K562 (cell line): ENCODE results near the gene CXCL14. TPM values are rescaled to one million over a fixed set of nuclear protein-coding genes. Genes with fewer than 3 reads are reported as not detected.

Source experiments
- BMI1 ChIP-seq: fragments of 150-350 bp; IDR thresholded peaks from 2 replicates; pipeline ENCODE4 v1.6.1; 2014; ENCODE audit warnings: low read length
- ETS2 ChIP-seq: IDR thresholded peaks from 2 replicates; pipeline ENCODE4 v1.6.1; 2016; ENCODE audit warnings: borderline replicate concordance, missing genetic modification characterization, mild to moderate bottlenecking, moderate library complexity, missing compliant biosample characterization; ENCODE audit not compliant: poor library complexity, severe bottlenecking
- PHB ChIP-seq: fragments of 250-450 bp; sonication (Bioruptor Pico); IDR thresholded peaks from 2 replicates; pipeline ENCODE4 v1.5.0; 2021
- RBM34 ChIP-seq: fragments of 200-400 bp; formaldehyde crosslinking; IDR thresholded peaks from 2 replicates; pipeline ENCODE4 v1.6.1; 2018; ENCODE audit warnings: low read length, borderline replicate concordance; ENCODE audit not compliant: insufficient read depth
- TAF15 ChIP-seq: fragments of 200-400 bp; formaldehyde crosslinking; IDR thresholded peaks from 2 replicates; pipeline ENCODE4 v1.6.1; 2017; ENCODE audit warnings: mild to moderate bottlenecking, low read depth, low read length, moderate library complexity
- XRCC4 ChIP-seq: IDR thresholded peaks from one replicate; pipeline ENCODE4 v1.6.1; 2011; ENCODE audit not compliant: insufficient read depth, insufficient read length; ENCODE audit errors: extremely low read depth
- ZNF384 ChIP-seq: IDR thresholded peaks from 2 replicates; pipeline ENCODE4 v1.6.1; 2012; ENCODE audit warnings: low read depth, low read length, improper control_type of control experiment
- polyA plus RNA-seq, 8 experiments: library from polyadenylated mRNA; depleted of rRNA in 4 of 8; stranded (reverse) in 5 of 8; unstranded in 3 of 8; fragments of >200 nt; fragmentation: Nextera tagmentation in 2 of 8; fragmentation: Illumina TruSeq in 1 of 8; extraction: Ambion mirVana in 2 of 8; extraction: Trizol in 1 of 8; gene quantifications; 2 replicates each; pipeline versions ENCODE4 v1.2.1 to v1.2.3, GENCODE V29; 2011 to 2014; ENCODE audit warnings: inconsistent platforms in 1 of 8, missing spikeins in 1 of 8
- total RNA-seq, 7 experiments: library from RNA; depleted of rRNA in 6 of 7; stranded (reverse); fragments of >200 nt in 6 of 7; fragmentation: Illumina TruSeq in 2 of 7; extraction: Trizol in 2 of 7; gene quantifications; 2 replicates each; pipeline versions ENCODE4 v1.2.1 to v1.2.3, GENCODE V29; 2011 to 2021; ENCODE audit warnings: low replicate concordance in 1 of 7
- TF ChIP-seq, protein P1 (sequence below): fragments of 450-650 bp; IDR thresholded peaks from 2 replicates; pipeline ENCODE4 v1.6.1; 2016; ENCODE audit warnings: low read depth, mild to moderate bottlenecking, moderate library complexity
- TF ChIP-seq, protein P2 (sequence below): sonication (generic); formaldehyde crosslinking; IDR thresholded peaks from 2 replicates; pipeline ENCODE4 v1.8.0; 2022; ENCODE audit warnings: mild to moderate bottlenecking, missing genetic modification reagents, borderline replicate concordance
- TF ChIP-seq, protein P3 (sequence below): fragments of 150-350 bp; IDR thresholded peaks from 2 replicates; pipeline ENCODE4 v1.6.1; 2014; ENCODE audit warnings: low read depth, mild to moderate bottlenecking, low read length, borderline replicate concordance
- TF ChIP-seq, protein P4 (sequence below), 2 experiments: IDR thresholded peaks; 2 replicates each; pipeline ENCODE4 v1.6.1; 2012; ENCODE audit warnings: improper control_type of control experiment in 2 of 2, low read depth in 2 of 2, low read length in 2 of 2, borderline replicate concordance in 1 of 2

Gene CXCL14
- total and polyA plus RNA-seq, 9 of the 15 experiments (the other 6 are each of a cell fraction or from before 2014, with no cell fraction given): not detected

DNA sequence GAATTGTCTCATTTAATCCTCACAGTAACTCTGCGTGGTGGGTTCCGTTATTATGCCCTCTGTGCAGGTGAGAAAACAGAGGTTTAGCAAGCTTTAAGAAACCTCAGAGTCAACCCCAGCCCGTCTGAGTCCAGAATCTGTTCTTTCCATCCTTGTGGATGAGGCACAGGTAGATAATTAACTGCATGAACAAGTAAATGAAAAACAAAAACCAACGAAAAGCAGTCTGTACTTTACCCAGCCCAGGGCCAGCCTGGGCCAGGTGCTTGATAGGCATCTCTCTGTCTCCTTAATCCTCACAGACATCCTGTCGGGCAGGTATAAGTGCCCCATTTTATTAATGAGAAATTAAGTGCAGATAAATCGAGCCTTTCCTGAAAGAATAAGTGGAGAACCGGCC is 25.3 kb upstream of the CXCL14 start (continued):
- TF ChIP-seq, protein P1, sequence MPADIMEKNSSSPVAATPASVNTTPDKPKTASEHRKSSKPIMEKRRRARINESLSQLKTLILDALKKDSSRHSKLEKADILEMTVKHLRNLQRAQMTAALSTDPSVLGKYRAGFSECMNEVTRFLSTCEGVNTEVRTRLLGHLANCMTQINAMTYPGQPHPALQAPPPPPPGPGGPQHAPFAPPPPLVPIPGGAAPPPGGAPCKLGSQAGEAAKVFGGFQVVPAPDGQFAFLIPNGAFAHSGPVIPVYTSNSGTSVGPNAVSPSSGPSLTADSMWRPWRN: no peak
- TF ChIP-seq PHB (CRISPR knock-in tag) (no peak), RBM34 (no peak), TAF15 (no peak), XRCC4 (no peak), ETS2 (tag) (no peak), ZNF384 (no peak), BMI1 (no peak)
- TF ChIP-seq, protein P2, sequence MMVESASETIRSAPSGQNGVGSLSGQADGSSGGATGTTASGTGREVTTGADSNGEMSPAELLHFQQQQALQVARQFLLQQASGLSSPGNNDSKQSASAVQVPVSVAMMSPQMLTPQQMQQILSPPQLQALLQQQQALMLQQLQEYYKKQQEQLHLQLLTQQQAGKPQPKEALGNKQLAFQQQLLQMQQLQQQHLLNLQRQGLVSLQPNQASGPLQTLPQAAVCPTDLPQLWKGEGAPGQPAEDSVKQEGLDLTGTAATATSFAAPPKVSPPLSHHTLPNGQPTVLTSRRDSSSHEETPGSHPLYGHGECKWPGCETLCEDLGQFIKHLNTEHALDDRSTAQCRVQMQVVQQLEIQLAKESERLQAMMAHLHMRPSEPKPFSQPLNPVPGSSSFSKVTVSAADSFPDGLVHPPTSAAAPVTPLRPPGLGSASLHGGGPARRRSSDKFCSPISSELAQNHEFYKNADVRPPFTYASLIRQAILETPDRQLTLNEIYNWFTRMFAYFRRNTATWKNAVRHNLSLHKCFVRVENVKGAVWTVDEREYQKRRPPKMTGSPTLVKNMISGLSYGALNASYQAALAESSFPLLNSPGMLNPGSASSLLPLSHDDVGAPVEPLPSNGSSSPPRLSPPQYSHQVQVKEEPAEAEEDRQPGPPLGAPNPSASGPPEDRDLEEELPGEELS (CRISPR knock-in tag): no peak
- TF ChIP-seq, protein P3, sequence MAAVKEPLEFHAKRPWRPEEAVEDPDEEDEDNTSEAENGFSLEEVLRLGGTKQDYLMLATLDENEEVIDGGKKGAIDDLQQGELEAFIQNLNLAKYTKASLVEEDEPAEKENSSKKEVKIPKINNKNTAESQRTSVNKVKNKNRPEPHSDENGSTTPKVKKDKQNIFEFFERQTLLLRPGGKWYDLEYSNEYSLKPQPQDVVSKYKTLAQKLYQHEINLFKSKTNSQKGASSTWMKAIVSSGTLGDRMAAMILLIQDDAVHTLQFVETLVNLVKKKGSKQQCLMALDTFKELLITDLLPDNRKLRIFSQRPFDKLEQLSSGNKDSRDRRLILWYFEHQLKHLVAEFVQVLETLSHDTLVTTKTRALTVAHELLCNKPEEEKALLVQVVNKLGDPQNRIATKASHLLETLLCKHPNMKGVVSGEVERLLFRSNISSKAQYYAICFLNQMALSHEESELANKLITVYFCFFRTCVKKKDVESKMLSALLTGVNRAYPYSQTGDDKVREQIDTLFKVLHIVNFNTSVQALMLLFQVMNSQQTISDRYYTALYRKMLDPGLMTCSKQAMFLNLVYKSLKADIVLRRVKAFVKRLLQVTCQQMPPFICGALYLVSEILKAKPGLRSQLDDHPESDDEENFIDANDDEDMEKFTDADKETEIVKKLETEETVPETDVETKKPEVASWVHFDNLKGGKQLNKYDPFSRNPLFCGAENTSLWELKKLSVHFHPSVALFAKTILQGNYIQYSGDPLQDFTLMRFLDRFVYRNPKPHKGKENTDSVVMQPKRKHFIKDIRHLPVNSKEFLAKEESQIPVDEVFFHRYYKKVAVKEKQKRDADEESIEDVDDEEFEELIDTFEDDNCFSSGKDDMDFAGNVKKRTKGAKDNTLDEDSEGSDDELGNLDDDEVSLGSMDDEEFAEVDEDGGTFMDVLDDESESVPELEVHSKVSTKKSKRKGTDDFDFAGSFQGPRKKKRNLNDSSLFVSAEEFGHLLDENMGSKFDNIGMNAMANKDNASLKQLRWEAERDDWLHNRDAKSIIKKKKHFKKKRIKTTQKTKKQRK: no peak
- TF ChIP-seq, protein P4, sequence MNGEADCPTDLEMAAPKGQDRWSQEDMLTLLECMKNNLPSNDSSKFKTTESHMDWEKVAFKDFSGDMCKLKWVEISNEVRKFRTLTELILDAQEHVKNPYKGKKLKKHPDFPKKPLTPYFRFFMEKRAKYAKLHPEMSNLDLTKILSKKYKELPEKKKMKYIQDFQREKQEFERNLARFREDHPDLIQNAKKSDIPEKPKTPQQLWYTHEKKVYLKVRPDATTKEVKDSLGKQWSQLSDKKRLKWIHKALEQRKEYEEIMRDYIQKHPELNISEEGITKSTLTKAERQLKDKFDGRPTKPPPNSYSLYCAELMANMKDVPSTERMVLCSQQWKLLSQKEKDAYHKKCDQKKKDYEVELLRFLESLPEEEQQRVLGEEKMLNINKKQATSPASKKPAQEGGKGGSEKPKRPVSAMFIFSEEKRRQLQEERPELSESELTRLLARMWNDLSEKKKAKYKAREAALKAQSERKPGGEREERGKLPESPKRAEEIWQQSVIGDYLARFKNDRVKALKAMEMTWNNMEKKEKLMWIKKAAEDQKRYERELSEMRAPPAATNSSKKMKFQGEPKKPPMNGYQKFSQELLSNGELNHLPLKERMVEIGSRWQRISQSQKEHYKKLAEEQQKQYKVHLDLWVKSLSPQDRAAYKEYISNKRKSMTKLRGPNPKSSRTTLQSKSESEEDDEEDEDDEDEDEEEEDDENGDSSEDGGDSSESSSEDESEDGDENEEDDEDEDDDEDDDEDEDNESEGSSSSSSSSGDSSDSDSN (IDR thresholded peaks at IDR 0.05; ENCODE audit: borderline replicate concordance in 1 of 2, low read depth in 2 of 2, low read length in 2 of 2): no peak
